Calu3 (cell line): ENCODE measurements around the gene ZC3H11A. TPM values are rescaled to one million over a fixed set of nuclear protein-coding genes. Genes with fewer than 3 reads are reported as not detected.
"Not testable (repeated sequence)": the region's sequence is repeated elsewhere in the genome, so short reads cannot be mapped to it uniquely, and the experiment has no call there.

Experiments
- BruUV-seq: library from RNA; stranded (reverse); fragments of 400-500 nt; replicated peaks from 2 replicates; lab custom pipeline; 2021; lab: Mats Ljungman, UMichigan
- CTCF ChIA-PET: fragments of 300-600 bp; sonication (Branson Sonifier 250); formaldehyde crosslinking; loops from one replicate; lab custom pipeline; 2022; ENCODE audit warnings: antibody characterized with exemption; lab: Charles Lee
- DNase-seq: peaks from one replicate; pipeline ENCODE4 v3.0.0; 2022
- H3K27ac Mint-ChIP-seq: one replicate; pipeline ENCODE4 v1.8.0; 2022; ENCODE audit warnings: mixed read lengths; ENCODE audit not compliant: unreplicated experiment
- H3K27me3 Mint-ChIP-seq: one replicate; pipeline ENCODE4 v1.8.0; 2022; ENCODE audit warnings: mixed read lengths; ENCODE audit not compliant: unreplicated experiment
- H3K36me3 Mint-ChIP-seq: one replicate; pipeline ENCODE4 v1.8.0; 2022; ENCODE audit warnings: mild to moderate bottlenecking, moderate library complexity, mixed read lengths; ENCODE audit not compliant: insufficient read depth, unreplicated experiment
- H3K4me1 Mint-ChIP-seq: one replicate; pipeline ENCODE4 v1.8.0; 2022; ENCODE audit warnings: mild to moderate bottlenecking, low read depth, mixed read lengths; ENCODE audit not compliant: unreplicated experiment
- H3K4me3 Mint-ChIP-seq: one replicate; pipeline ENCODE4 v1.8.0; 2022; ENCODE audit warnings: mild to moderate bottlenecking, low read depth, moderate library complexity, mixed read lengths; ENCODE audit not compliant: unreplicated experiment
- H3K9me3 Mint-ChIP-seq: one replicate; pipeline ENCODE4 v1.8.0; 2022; ENCODE audit warnings: low read depth, mixed read lengths; ENCODE audit not compliant: unreplicated experiment
- CTCF ChIP-seq: fragments of 200-600 bp; IDR thresholded peaks from one replicate; pipeline ENCODE4 v1.8.0; 2022; ENCODE audit warnings: antibody characterized with exemption; ENCODE audit not compliant: unreplicated experiment
- intact Hi-C: fragments of 100-400 bp; cut with micrococcal nuclease; formaldehyde crosslinking; loops from one replicate; pipeline ENCODE4 v1.10.0; 2022; ENCODE audit not compliant: unreplicated experiment
- total RNA-seq: library from RNA; stranded (reverse); gene quantifications from 2 replicates; pipeline ENCODE4 v1.2.3, GENCODE V29; 2022

ZC3H11A gene
- total RNA-seq, 1 experiment from 2014 or later = 113 TPM

GRCh38 chr1:203828503-203828902, 33.1 kb downstream of the ZC3H11A start:
- no peak overlapping the region for H3K4me3 Mint-ChIP-seq
- no TSS peak for BruUV-seq
- CTCF ChIA-PET = interaction anchor here (0.6 kb wide), 1 partner anchor 104 kb away, joined by 4 read pairs; no protein-coding TSS in a partner anchor
- intact Hi-C loops = no loop called here
- no peaks in the 10 kb centered on the region for H3K27me3 Mint-ChIP-seq
- no peaks in the 10 kb centered on the region for H3K9me3 Mint-ChIP-seq
- H3K36me3 Mint-ChIP-seq = peaks cover 85% of the 10 kb centered on the region
- no peak overlapping the region for H3K27ac Mint-ChIP-seq
- no peak for DNase-seq
- no peaks in the 10 kb centered on the region for H3K4me1 Mint-ChIP-seq
- TF ChIP-seq CTCF = no peak

GRCh38 chr1:203829247-203829646, 33.8 kb downstream of the ZC3H11A start:
- H3K27ac Mint-ChIP-seq, DNase-seq, CTCF ChIA-PET, H3K4me3 Mint-ChIP-seq, BruUV-seq, intact Hi-C loops, H3K4me1 Mint-ChIP-seq, H3K9me3 Mint-ChIP-seq, H3K27me3 Mint-ChIP-seq: not testable (repeated sequence)
- peaks cover 85% of the 10 kb centered on the region for H3K36me3 Mint-ChIP-seq

GRCh38 chr1:203835476-203835875, 40.1 kb downstream of the ZC3H11A start:
- H3K4me3 Mint-ChIP-seq = no peak overlapping the region

GRCh38 chr1:203839081-203839480, 43.7 kb downstream of the ZC3H11A start:
- intact Hi-C loops = no loop called here
- DNase-seq = no peak

More at GRCh38 chr1:203835476-203835875, 40.1 kb downstream of the ZC3H11A start:
- TF ChIP-seq CTCF = no peak
- H3K4me1 Mint-ChIP-seq = no peaks in the 10 kb centered on the region
- peaks cover 85% of the 10 kb centered on the region for H3K36me3 Mint-ChIP-seq
- no TSS peak for BruUV-seq
- CTCF ChIA-PET = no interaction called here
- no peak for DNase-seq
- no peak overlapping the region for H3K27ac Mint-ChIP-seq
- no peaks in the 10 kb centered on the region for H3K9me3 Mint-ChIP-seq
- no peaks in the 10 kb centered on the region for H3K27me3 Mint-ChIP-seq
- intact Hi-C loops = no loop called here

More at GRCh38 chr1:203839081-203839480, 43.7 kb downstream of the ZC3H11A start:
- Mint-ChIP-seq H3K4me3 (no peak overlapping the region), H3K27me3 (no peaks in the 10 kb centered on the region), H3K36me3 (peaks cover 85% of the 10 kb centered on the region), H3K27ac (no peak overlapping the region), H3K9me3 (no peaks in the 10 kb centered on the region), H3K4me1 (no peaks in the 10 kb centered on the region)
- no peak for TF ChIP-seq CTCF
- CTCF ChIA-PET = no interaction called here
- BruUV-seq = no TSS peak
